ENCODE data around the gene GMDS. TPM values are rescaled to one million over a fixed set of nuclear protein-coding genes. Genes with fewer than 3 reads are reported as not detected.
A peak's percentile ranks its signal among the peaks of the same experiment; 100 is the strongest.

Gene GMDS
- total RNA-seq, 2 experiments from 2014 or later, result 29.2 to 34.3 TPM

DNA sequence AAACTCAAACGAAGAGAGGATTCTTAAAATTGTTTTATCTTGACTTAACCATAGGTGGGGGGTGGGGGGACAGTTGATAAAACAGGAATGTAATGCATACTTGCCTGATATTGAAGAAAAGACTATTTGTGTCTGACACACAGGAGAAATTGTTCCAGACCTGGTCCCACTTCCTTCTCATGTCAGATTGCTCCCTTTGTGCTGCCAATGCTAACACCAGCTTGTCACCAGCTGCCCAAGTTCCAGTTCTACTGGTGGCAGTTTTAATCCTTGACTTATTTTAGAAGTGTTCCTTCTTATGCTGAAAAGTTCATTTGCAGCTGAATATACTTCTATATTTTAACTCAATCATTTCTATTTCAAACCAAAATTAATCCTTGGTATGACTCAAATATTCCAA is 127.3 kb downstream of the GMDS start:
- POLR2A ChIA-PET, result no interaction called here
- Mint-ChIP-seq H3K9me3 (no peaks in the 10 kb centered on the region), H3K4me3 (no peak overlapping the region), H3K27ac (no peak overlapping the region), H3K36me3 (peaks cover 20% of the 10 kb centered on the region), H3K27me3 (no peaks in the 10 kb centered on the region), H3K4me1 (peaks cover under 1% of the 10 kb centered on the region)
- DNase-seq (no peak), ATAC-seq (ENCODE audit: low read depth) (no peak)

DNA sequence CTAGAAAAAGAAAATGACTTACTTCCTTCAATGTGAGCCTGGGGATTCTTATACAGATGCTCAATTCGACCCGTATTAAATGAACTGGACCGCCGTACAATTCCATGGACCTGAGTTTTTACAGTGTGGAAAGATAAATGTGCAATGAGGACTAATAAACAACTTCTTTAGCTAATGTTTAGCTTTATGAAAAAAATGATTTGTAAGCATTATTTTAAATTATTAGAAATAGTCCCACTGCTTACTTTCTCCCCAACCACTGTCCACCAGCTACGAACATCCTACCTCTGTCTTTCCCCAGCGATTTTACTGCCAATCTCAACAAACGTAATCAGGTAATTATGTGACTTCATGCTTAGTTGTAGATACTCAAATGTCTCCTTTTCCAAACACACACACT is 128.0 kb downstream of the GMDS start:
- H3K36me3 Mint-ChIP-seq, result peaks cover 21% of the 10 kb centered on the region
- H3K9me3 Mint-ChIP-seq, result no peaks in the 10 kb centered on the region
- no peak for ATAC-seq (ENCODE audit: low read depth)

DNA sequence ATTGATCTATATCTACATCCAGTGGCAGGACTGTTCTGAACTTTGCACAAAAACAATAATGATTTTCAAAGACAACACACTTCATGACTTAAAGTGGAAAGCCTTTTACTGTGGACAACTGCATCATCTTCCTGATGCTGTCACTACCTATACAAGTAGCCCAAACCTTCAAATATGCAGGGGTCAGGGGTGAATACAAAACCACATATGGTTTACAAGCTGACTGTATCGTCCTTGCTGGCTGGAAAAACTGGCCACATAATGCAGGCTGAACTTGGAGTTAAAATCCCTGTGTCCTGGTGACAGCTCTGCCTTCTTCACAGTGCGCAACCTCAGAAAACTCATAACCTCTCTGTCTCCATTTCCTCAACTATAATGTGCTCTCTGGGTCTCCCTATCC is 128.9 kb downstream of the GMDS start:
- DNase-seq (no peak), ATAC-seq (ENCODE audit: low read depth) (no peak)
- no peaks in the 10 kb centered on the region for H3K27me3 Mint-ChIP-seq
- peaks cover 19% of the 10 kb centered on the region for H3K36me3 Mint-ChIP-seq
- H3K4me1 Mint-ChIP-seq, result peaks cover 3% of the 10 kb centered on the region
- H3K4me3 Mint-ChIP-seq, result no peak overlapping the region
- POLR2A ChIA-PET, result no interaction called here
- H3K9me3 Mint-ChIP-seq, result no peaks in the 10 kb centered on the region
- no peak overlapping the region for H3K27ac Mint-ChIP-seq

More for the DNA sequence above, 128.0 kb downstream of the GMDS start:
- DNase-seq, result no peak
- H3K4me3 Mint-ChIP-seq, result no peak overlapping the region
- no peaks in the 10 kb centered on the region for H3K4me1 Mint-ChIP-seq
- POLR2A ChIA-PET, result no interaction called here
- H3K27me3 Mint-ChIP-seq, result no peaks in the 10 kb centered on the region
- H3K27ac Mint-ChIP-seq, result no peak overlapping the region

DNA sequence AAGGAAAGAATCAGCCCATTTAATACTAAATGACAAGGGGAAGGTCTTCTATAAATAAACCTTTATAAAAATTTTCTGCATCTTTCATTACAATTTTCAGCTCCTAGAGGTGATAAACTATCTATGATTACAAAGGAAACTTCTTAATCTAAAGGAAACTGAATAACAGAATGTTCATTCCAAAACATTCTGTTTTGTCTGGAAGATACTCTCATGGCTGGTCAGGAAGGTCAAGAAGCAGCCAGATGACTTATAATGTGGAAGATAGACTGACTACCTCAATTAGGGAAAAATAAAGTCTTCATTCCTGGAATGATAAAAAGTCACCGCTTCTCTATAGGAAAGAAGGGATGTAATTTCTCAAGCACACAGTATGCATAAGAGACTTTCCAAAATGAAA is 131.3 kb downstream of the GMDS start:
- Mint-ChIP-seq H3K4me3 (no peak overlapping the region), H3K9me3 (no peaks in the 10 kb centered on the region), H3K36me3 (peaks cover 22% of the 10 kb centered on the region), H3K27ac (no peak overlapping the region), H3K27me3 (no peaks in the 10 kb centered on the region), H3K4me1 (peaks cover 15% of the 10 kb centered on the region)
- no peak for DNase-seq
- no peak for ATAC-seq (ENCODE audit: low read depth)
- POLR2A ChIA-PET, result no interaction called here

DNA sequence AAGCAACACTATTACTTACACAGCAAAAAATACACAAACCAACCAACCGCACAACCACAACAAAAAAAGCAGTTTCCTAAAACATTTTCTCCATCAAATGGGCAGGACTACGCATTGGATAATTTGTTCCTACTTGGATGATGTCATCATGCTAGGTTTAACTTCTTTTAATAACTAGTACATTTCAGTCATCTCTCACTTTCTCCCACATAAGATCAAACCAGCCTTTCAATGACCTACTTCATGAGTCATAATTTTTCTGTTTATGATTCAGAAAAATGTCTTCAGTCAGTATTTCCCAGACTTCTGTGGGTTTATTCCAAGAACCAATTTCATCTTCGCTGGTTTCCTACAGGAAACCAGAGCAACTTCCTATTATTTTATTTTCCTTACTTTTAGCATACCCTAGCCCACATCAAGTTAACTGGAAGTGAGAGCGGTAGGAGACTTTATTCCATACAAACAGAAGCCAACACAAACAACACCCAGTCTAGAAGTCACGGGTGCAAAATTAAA is 134.2 kb downstream of the GMDS start:
- POLR2A ChIA-PET, result no interaction called here
- Mint-ChIP-seq H3K27ac (peak overlapping the region; percentile 51), H3K4me1 (peaks cover 15% of the 10 kb centered on the region), H3K9me3 (no peaks in the 10 kb centered on the region), H3K27me3 (no peaks in the 10 kb centered on the region), H3K36me3 (peaks cover 18% of the 10 kb centered on the region), H3K4me3 (peak overlapping the region; percentile 72)
- DNase-seq (no peak), ATAC-seq (ENCODE audit: low read depth) (peak; percentile 36)

DNA sequence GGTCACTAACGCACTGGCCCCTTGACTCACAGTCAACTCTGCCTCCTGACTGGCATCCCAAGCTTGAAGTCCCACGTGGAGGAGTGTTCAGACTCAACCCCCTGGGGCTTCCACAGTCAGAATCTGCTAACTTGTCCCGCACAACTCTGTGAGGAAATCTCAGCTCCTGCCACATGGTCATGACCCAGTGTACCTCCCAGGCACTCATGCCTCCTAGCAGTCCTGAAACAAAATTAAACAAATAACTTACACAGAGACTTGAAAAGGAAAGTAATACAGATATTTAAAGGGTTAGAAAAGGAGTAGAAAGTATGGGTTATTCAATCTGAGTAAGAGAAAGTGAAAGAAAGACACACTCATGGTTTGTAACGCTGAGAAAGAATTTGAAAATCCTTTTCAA is 134.9 kb downstream of the GMDS start:
- DNase-seq, result no peak
- peak; percentile 36 for ATAC-seq (ENCODE audit: low read depth)
- Mint-ChIP-seq H3K27ac (peak overlapping the region; percentile 51), H3K4me3 (peak overlapping the region; percentile 72), H3K9me3 (no peaks in the 10 kb centered on the region), H3K27me3 (no peaks in the 10 kb centered on the region), H3K4me1 (peaks cover 15% of the 10 kb centered on the region), H3K36me3 (peaks cover 16% of the 10 kb centered on the region)
- POLR2A ChIA-PET, result no interaction called here

DNA sequence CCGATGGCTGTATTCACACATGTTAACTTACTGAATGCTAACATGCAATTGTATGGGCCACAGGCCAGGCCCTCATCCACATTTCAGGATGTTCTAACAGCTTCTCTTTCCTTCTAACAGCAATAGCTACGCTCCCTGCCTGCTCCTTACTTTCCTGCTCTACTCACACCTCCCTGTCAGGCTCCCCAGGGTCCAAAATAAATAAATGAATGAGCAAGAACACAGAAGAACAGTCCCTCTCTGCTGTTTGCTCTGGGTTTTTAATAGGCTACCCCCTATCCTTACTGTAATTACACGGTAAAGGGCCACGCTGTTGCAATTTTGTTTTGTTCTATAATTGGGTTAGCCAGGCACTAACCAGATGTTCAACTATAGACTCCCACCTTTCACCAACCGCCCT is 135.6 kb downstream of the GMDS start:
- no peak for ATAC-seq (ENCODE audit: low read depth)
- H3K9me3 Mint-ChIP-seq, result no peaks in the 10 kb centered on the region

DNA sequence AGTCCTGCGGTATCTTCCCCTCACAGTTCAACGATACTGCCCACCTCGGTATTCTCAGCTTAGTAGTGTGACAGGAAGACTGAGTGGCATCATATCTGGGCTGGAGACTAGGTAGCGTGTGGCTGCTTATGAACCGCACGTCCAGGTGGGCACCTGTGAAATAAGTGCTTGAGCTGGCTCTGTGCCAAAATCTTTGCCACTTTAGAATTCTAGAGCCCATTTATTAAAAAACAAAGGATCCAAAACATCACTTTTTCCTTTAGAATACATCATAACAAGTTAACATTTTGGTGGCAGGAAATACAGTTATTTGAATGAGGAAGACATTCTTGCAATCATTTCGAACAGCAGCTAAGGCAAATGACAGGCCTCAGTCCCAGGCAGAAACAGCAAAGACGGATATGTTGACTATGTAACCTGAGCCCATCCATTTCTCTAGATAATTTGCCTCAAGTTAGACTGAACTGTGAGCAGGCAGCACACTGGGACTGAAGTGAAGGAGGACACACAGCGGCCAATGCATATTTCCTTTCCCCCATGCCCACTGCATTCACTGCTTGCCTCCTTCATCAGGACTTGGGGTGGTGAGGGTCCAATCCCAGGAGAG is 136.6 kb downstream of the GMDS start:
- Mint-ChIP-seq H3K36me3 (peaks cover 12% of the 10 kb centered on the region), H3K27me3 (no peaks in the 10 kb centered on the region), H3K9me3 (no peaks in the 10 kb centered on the region), H3K27ac (no peak overlapping the region), H3K4me1 (peaks cover 16% of the 10 kb centered on the region), H3K4me3 (no peak overlapping the region)
- no peak for ATAC-seq (ENCODE audit: low read depth)
- POLR2A ChIA-PET, result no interaction called here
- no peak for DNase-seq

More for the DNA sequence above, 135.6 kb downstream of the GMDS start:
- Mint-ChIP-seq H3K4me1 (peaks cover 15% of the 10 kb centered on the region), H3K4me3 (no peak overlapping the region), H3K36me3 (peaks cover 16% of the 10 kb centered on the region), H3K27ac (no peak overlapping the region), H3K27me3 (no peaks in the 10 kb centered on the region)
- POLR2A ChIA-PET, result no interaction called here
- no peak for DNase-seq

DNA sequence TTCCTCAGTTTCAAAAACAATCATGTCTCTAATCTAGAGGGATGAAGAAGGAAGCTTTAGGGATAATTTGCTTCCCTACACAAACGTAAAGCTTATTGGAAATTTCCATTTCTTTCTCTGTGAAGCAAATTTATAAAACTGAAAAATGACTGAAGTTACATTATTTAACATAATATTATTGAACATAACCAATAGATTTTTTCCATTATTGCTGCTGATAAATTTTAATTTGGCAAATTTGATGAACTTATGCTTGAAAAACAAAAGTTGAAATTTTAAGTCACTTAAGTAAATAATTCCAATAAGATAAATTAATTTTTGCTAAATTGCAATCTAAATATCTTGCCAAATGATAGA is 140.9 kb downstream of the GMDS start:
- no peak for ATAC-seq (ENCODE audit: low read depth)
- Mint-ChIP-seq H3K9me3 (no peaks in the 10 kb centered on the region), H3K4me3 (no peak overlapping the region), H3K27me3 (no peaks in the 10 kb centered on the region), H3K36me3 (no peaks in the 10 kb centered on the region), H3K27ac (no peak overlapping the region), H3K4me1 (peaks cover 1% of the 10 kb centered on the region)
- POLR2A ChIA-PET, result no interaction called here
- DNase-seq, result no peak

DNA sequence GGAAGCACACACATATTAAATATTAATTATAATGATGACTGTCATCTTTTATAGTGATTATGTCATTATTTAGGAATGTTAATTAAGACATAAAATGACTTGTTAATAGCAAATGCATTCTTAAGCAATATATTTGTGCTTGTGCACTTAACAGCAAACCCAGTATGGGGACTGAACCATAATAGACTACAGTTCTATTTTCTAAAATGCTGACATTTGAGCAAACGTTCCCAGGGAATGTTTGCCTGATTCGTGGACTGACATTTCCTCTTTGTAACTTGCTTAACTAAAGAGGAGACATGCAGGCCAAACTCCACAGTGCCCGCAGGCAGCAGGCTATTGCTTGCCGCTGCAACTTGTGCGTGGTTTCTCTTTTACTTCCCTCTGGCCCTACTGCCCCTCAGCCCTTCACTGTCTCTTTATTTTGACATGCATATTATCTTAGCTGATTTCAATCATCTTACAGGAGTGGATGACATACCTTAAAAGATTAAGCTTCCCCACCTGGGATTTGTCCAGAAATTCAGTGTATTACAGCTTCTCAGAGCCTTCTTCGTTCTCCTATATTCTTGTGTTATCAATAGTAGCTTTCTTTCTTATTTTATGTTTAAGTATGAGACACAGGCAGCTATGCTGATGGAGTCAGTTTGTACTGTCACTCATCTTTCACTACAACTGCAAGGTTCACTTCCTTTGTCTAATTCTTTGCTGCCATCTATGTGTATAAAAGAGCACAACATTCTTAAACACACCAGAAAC is 141.5 kb downstream of the GMDS start:
- POLR2A ChIA-PET, result no interaction called here
- H3K27ac Mint-ChIP-seq, result no peak overlapping the region
- peaks cover 1% of the 10 kb centered on the region for H3K4me1 Mint-ChIP-seq
- DNase-seq, result no peak
- no peaks in the 10 kb centered on the region for H3K27me3 Mint-ChIP-seq
- H3K4me3 Mint-ChIP-seq, result no peak overlapping the region
- ATAC-seq (ENCODE audit: low read depth), result peak; percentile 63
- H3K36me3 Mint-ChIP-seq, result no peaks in the 10 kb centered on the region
- H3K9me3 Mint-ChIP-seq, result no peaks in the 10 kb centered on the region

DNA sequence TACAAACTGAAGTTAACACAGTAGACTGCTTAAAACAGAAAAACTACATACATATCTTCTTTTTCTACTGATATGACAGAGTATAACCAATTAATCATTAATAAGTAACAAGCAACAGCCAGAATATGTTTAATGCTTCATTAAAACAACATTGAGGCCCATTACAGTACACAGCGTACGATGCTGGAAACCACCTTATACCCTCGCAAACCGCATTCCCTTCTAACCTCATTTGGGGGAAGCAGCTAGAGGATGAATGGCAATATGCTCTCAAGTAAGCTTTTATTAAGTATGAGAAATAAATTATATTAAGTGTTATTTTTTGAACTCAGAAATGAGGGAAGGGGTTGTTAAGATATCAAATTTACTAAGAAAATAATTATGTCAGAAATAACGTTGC is 142.4 kb downstream of the GMDS start:
- ATAC-seq (ENCODE audit: low read depth) (no peak), DNase-seq (no peak)
- H3K36me3 Mint-ChIP-seq, result no peaks in the 10 kb centered on the region
- no peaks in the 10 kb centered on the region for H3K9me3 Mint-ChIP-seq
- H3K27me3 Mint-ChIP-seq, result no peaks in the 10 kb centered on the region
- H3K27ac Mint-ChIP-seq, result no peak overlapping the region
- peaks cover 1% of the 10 kb centered on the region for H3K4me1 Mint-ChIP-seq
- POLR2A ChIA-PET, result no interaction called here
- no peak overlapping the region for H3K4me3 Mint-ChIP-seq

DNA sequence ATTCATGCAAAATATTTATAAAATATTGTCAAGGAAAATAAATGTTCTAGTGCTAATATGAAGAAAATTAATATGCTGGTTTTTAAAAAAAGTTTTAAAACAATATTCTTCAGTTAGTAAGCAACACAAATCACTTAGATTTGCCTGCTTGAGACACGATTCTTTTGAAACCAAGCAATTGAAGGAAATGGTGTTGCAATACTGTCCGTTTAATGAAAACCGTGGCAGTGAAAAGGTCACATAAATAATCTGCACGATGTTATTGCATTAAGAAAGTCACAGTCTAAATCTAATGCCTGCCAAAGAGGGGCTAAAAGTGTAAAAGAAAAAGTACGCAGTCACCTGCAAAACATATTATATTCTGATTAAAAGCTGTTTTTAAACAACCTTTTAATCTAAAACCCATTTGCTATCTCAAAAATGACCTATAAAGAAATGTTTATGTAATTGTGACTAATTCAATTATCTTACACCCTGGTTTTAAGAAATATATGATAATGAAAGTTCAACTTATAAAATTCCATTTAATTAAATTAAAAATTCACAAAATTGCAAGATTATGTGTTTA is 143.0 kb downstream of the GMDS start:
- no peak for ATAC-seq (ENCODE audit: low read depth)
- Mint-ChIP-seq H3K27ac (no peak overlapping the region), H3K4me1 (peaks cover 1% of the 10 kb centered on the region), H3K9me3 (no peaks in the 10 kb centered on the region), H3K27me3 (no peaks in the 10 kb centered on the region), H3K36me3 (no peaks in the 10 kb centered on the region), H3K4me3 (no peak overlapping the region)
- POLR2A ChIA-PET, result no interaction called here
- no peak for DNase-seq

DNA sequence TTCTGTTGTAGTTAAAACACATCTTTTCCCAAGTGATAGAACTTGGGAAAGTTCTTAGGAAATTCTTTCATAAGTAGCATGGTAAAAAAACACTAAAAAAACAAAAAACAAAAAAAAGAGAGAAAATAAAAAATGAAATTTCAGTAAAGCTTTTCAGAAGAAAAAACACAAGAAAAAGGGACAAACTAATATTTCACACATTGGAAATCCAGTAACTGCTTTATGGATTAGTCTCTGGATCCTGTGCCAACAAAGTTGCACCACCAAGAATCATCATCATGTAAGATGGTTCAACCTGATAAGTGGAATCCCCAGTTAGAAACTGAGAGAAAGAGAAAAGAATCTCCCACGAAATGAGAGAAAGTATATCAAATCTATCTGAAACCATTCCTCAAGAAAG is 144.2 kb downstream of the GMDS start:
- no peak for ATAC-seq (ENCODE audit: low read depth)
- Mint-ChIP-seq H3K27me3 (no peaks in the 10 kb centered on the region), H3K36me3 (no peaks in the 10 kb centered on the region), H3K4me3 (no peak overlapping the region), H3K9me3 (no peaks in the 10 kb centered on the region), H3K4me1 (peaks cover 1% of the 10 kb centered on the region), H3K27ac (no peak overlapping the region)
- no peak for DNase-seq
- POLR2A ChIA-PET, result no interaction called here

DNA sequence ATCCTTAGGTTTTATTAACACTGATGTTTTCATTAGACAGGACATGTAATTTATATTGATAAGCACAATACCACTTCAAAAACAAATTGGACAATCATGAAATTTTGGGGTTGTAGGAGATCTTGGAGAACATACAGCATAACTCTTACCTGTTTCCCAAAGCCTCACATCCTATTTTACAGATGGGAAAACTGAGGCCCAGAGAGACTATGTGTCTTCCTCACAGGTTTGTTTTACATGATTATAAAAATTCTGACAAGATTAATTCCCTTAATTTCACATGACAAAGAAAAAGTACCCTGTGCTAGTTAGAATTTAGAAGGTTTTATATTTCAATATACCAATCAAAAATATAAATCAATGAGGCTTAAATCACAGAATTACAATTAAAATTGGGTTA is 145.5 kb downstream of the GMDS start:
- no peaks in the 10 kb centered on the region for H3K36me3 Mint-ChIP-seq
- ATAC-seq (ENCODE audit: low read depth), result no peak
- peaks cover 1% of the 10 kb centered on the region for H3K4me1 Mint-ChIP-seq
- POLR2A ChIA-PET, result no interaction called here
- no peak for DNase-seq
- no peak overlapping the region for H3K4me3 Mint-ChIP-seq
- H3K27me3 Mint-ChIP-seq, result no peaks in the 10 kb centered on the region
- no peak overlapping the region for H3K27ac Mint-ChIP-seq
- H3K9me3 Mint-ChIP-seq, result no peaks in the 10 kb centered on the region

Data from activated naive CD8-positive, alpha-beta T cell treated with anti-CD3 and anti-CD28 coated beads, Interleukin-2, amount 10 ng/mL, durations not matched to agents 7 days and 5 days (primary cell).